HepG2 (cell line): ENCODE data around the gene ABCG2. TPM values are rescaled to one million over a fixed set of nuclear protein-coding genes. Genes with fewer than 3 reads are reported as not detected.

Experiments used
- ATAC-seq: fragments of 200-7000 bp; cut with Tn5 transposase; 3 replicates; pipeline ENCODE4 v1.9.1; 2020; ENCODE audit warnings: mild to moderate bottlenecking, moderate library complexity
- BruUV-seq: library from RNA; stranded (reverse); fragments of 400-500 nt; replicated peaks from 2 replicates; lab custom pipeline; 2021; lab: Mats Ljungman, UMichigan
- CTCF ChIA-PET: fragments of 300-600 bp; formaldehyde crosslinking; extraction: SDS; loops from one replicate; lab custom pipeline; 2021; ENCODE audit warnings: low total read pairs, inconsistent platforms, low intra/inter-chr PET ratio; lab: Yijun Ruan, JAX
- POLR2A ChIA-PET: fragments of 350-600 bp; sonication (Branson Sonifier 250); formaldehyde crosslinking; loops from one replicate; lab custom pipeline; 2020; ENCODE audit warnings: antibody characterized with exemption, inconsistent platforms; lab: Yijun Ruan, JAX
- DNase-seq: peaks from one replicate; pipeline ENCODE4 v3.0.0-alpha.2; 2015; ENCODE audit warnings: low spot score
- FAIRE-seq: peaks from 3 replicates; lab custom pipeline; 2011; peaks lifted over from hg19 to GRCh38; lab: Jason Lieb, UNC
- H2AFZ ChIP-seq: one replicate; pipeline ENCODE4 v1.6.1; 2011; ENCODE audit warnings: low read length, inconsistent platforms
- H3K27ac ChIP-seq: fragments of 300-600 bp; 3 replicates; pipeline ENCODE4 v1.8.0; 2011; ENCODE audit warnings: mixed run types, mild to moderate bottlenecking, mixed read lengths, low read length, inconsistent platforms; ENCODE audit not compliant: insufficient read depth; ENCODE audit errors: extremely low read length
- H3K27me3 ChIP-seq, 2 experiments: fragments of 200-600 bp in 1 of 2; 2 replicates in 1 of 2; 3 replicates in 1 of 2; pipeline versions ENCODE4 v1.6.0 to v1.8.0; 2011; ENCODE audit warnings: low read length in 2 of 2, mild to moderate bottlenecking in 2 of 2, moderate library complexity in 2 of 2, inconsistent platforms in 1 of 2; ENCODE audit not compliant: insufficient read depth in 2 of 2, control insufficient read depth in 1 of 2
- H3K36me3 ChIP-seq, 2 experiments: fragments of 200-600 bp in 1 of 2; replicated peaks in 1 of 2; 2 replicates in 1 of 2; 3 replicates in 1 of 2; pipeline versions ENCODE4 v1.5.1 to v1.8.0; 2011; ENCODE audit warnings: low read length in 2 of 2, inconsistent platforms in 1 of 2; ENCODE audit not compliant: insufficient read depth in 2 of 2, control insufficient read depth in 1 of 2
- H3K4me1 ChIP-seq: 2 replicates; pipeline ENCODE4 v1.5.1; 2012; ENCODE audit warnings: low read length, inconsistent platforms; ENCODE audit not compliant: insufficient read depth
- H3K4me2 ChIP-seq: 2 replicates; pipeline ENCODE4 v1.6.0; 2011; ENCODE audit warnings: low read depth, low read length, inconsistent platforms
- H3K4me3 ChIP-seq, 3 experiments: fragments of 200-600 bp in 1 of 3; sonication (generic), shearing (Covaris generic) in 1 of 3; replicated peaks in 1 of 3; 2 replicates each; pipeline ENCODE4 v1.5.1; 2011 to 2016; ENCODE audit warnings: low read length in 3 of 3, inconsistent platforms in 2 of 3, low read depth in 2 of 3, mild to moderate bottlenecking in 2 of 3, control low read depth in 1 of 3, mixed read lengths in 1 of 3; ENCODE audit not compliant: insufficient read depth in 1 of 3
- H3K79me2 ChIP-seq: one replicate; pipeline ENCODE4 v1.6.1; 2011; ENCODE audit warnings: low read length, inconsistent platforms; ENCODE audit not compliant: insufficient read depth
- H3K9ac ChIP-seq: 2 replicates; pipeline ENCODE4 v1.6.0; 2011; ENCODE audit warnings: mild to moderate bottlenecking, low read depth, low read length, inconsistent platforms; ENCODE audit not compliant: insufficient read depth
- H3K9me3 ChIP-seq: 2 replicates; pipeline ENCODE4 v1.5.1; 2012; ENCODE audit warnings: mild to moderate bottlenecking, low read length
- H4K20me1 ChIP-seq: 2 replicates; pipeline ENCODE4 v1.6.0; 2011; ENCODE audit warnings: inconsistent platforms, mild to moderate bottlenecking, low read length, moderate library complexity; ENCODE audit not compliant: insufficient read depth
- AHR ChIP-seq: IDR thresholded peaks from 2 replicates; pipeline ENCODE4 v1.6.1; 2018; ENCODE audit warnings: missing genetic modification reagents, missing compliant biosample characterization
- BATF2 ChIP-seq: sonication (generic); formaldehyde crosslinking; IDR thresholded peaks from 2 replicates; pipeline ENCODE4 v1.8.0; 2022; ENCODE audit warnings: mild to moderate bottlenecking, missing genetic modification reagents, moderate library complexity
- CSRNP2 ChIP-seq: sonication (generic); formaldehyde crosslinking; conservative IDR thresholded peaks from 2 replicates; pipeline ENCODE4 v1.8.0; 2022; ENCODE audit warnings: low read depth, missing genetic modification reagents
- DDIT3 ChIP-seq: sonication (generic); formaldehyde crosslinking; IDR thresholded peaks from 2 replicates; pipeline ENCODE4 v1.4.0; 2020; ENCODE audit warnings: mild to moderate bottlenecking, missing genetic modification reagents
- DNMT1 ChIP-seq: sonication (generic); formaldehyde crosslinking; IDR thresholded peaks from 2 replicates; pipeline ENCODE4 v1.5.1; 2020; ENCODE audit warnings: mild to moderate bottlenecking, missing genetic modification reagents
- EHMT2 ChIP-seq: fragments of 200-600 bp; sonication (generic); IDR thresholded peaks from 2 replicates; pipeline ENCODE4 v1.7.0; 2017; ENCODE audit warnings: antibody characterized with exemption, low read depth, low read length, borderline replicate concordance
- KLF13 ChIP-seq: sonication (generic); formaldehyde crosslinking; IDR thresholded peaks from 2 replicates; pipeline ENCODE4 v1.4.0; 2020; ENCODE audit warnings: mild to moderate bottlenecking, missing genetic modification reagents
- MAFF ChIP-seq: IDR thresholded peaks from 2 replicates; pipeline ENCODE4 v1.6.1; 2011; ENCODE audit warnings: low read depth, low read length, improper control_type of control experiment
- NR2F6 ChIP-seq, 2 experiments: IDR thresholded peaks; 2 replicates each; pipeline ENCODE4 v1.6.1; 2016; ENCODE audit warnings: antibody characterized with exemption in 1 of 2, mild to moderate bottlenecking in 1 of 2
- PATZ1 ChIP-seq: sonication (generic); formaldehyde crosslinking; IDR thresholded peaks from 2 replicates; pipeline ENCODE4 v1.4.0; 2020; ENCODE audit warnings: missing genetic modification reagents
- SMYD3 ChIP-seq: sonication (generic); formaldehyde crosslinking; IDR thresholded peaks from 2 replicates; pipeline ENCODE4 v1.8.1; 2023; ENCODE audit warnings: mild to moderate bottlenecking, missing genetic modification reagents
- SRY ChIP-seq: sonication (generic); formaldehyde crosslinking; IDR thresholded peaks from 2 replicates; pipeline ENCODE4 v1.8.0; 2022; ENCODE audit warnings: mild to moderate bottlenecking, missing genetic modification reagents
- TBX2 ChIP-seq: sonication (generic); formaldehyde crosslinking; IDR thresholded peaks from 2 replicates; pipeline ENCODE4 v1.5.0; 2020; ENCODE audit warnings: missing genetic modification reagents, mild to moderate bottlenecking, borderline replicate concordance
- UBTF ChIP-seq: sonication (generic); formaldehyde crosslinking; IDR thresholded peaks from 2 replicates; pipeline ENCODE4 v1.4.0; 2020; ENCODE audit warnings: mild to moderate bottlenecking, missing genetic modification reagents
- ZBTB21 ChIP-seq: sonication (generic); formaldehyde crosslinking; IDR thresholded peaks from 2 replicates; pipeline ENCODE4 v1.4.0; 2020; ENCODE audit warnings: missing genetic modification reagents
- ZBTB25 ChIP-seq: IDR thresholded peaks from 2 replicates; pipeline ENCODE4 v1.6.1; 2018; ENCODE audit warnings: missing genetic modification reagents
- ZFP36 ChIP-seq: fragments of 150-350 bp; IDR thresholded peaks from 2 replicates; pipeline ENCODE4 v1.6.1; 2018; ENCODE audit warnings: borderline replicate concordance, low read length, low read depth; ENCODE audit not compliant: partially characterized antibody
- ZNF556 ChIP-seq: sonication (generic); formaldehyde crosslinking; IDR thresholded peaks from 2 replicates; pipeline ENCODE4 v1.4.0; 2020; ENCODE audit warnings: mild to moderate bottlenecking, missing genetic modification reagents, borderline replicate concordance
- in situ Hi-C: cut with HindIII; loops from 2 replicates; pipeline ENCODE4 v1.10.0; 2017; ENCODE audit warnings: low pct_unique_long_range_greater_than_20kb; ENCODE audit not compliant: extremely low pct_ligation_motif_present
- intact Hi-C: fragments of 100-400 bp; cut with micrococcal nuclease; formaldehyde crosslinking; loops from one replicate; pipeline ENCODE4 v1.10.0; 2022; ENCODE audit not compliant: unreplicated experiment
- polyA plus RNA-seq, 8 experiments: library from polyadenylated mRNA; depleted of rRNA in 3 of 8; stranded (reverse) in 7 of 8; unstranded in 1 of 8; fragments of >200 nt; fragmentation: Illumina TruSeq in 4 of 8; extraction: Trizol in 4 of 8; gene quantifications; 2 replicates each; pipeline versions ENCODE4 v1.2.1 to v1.2.3, GENCODE V29; 2011 to 2016; ENCODE audit warnings: low read depth in 4 of 8, missing spikeins in 1 of 8, mixed read lengths in 1 of 8; ENCODE audit not compliant: insufficient read depth in 1 of 8
- total RNA-seq, 5 experiments: library from RNA; depleted of rRNA; stranded (reverse); fragments of >200 nt; fragmentation: Illumina TruSeq; extraction: Trizol; gene quantifications; 2 replicates each; pipeline ENCODE4 v1.2.3, GENCODE V29; 2016; ENCODE audit warnings: low read depth in 1 of 5

ABCG2 gene
- total and polyA plus RNA-seq, 2 of the 13 experiments (the other 11 are each of a cell fraction or from before 2014, with no cell fraction given): 10.0 to 15.7 TPM

- H3K4me3 ChIP-seq: no peak overlapping the region
- no peak for ATAC-seq
- TF ChIP-seq PATZ1 (CRISPR knock-in tag): no peak
- no peak for TF ChIP-seq ZBTB21 (CRISPR knock-in tag)
- TF ChIP-seq SRY (CRISPR knock-in tag): no peak
- TF ChIP-seq CSRNP2 (CRISPR knock-in tag): no peak
- no peak for TF ChIP-seq ZBTB25
- TF ChIP-seq MAFF: no peak
- TF ChIP-seq UBTF (CRISPR knock-in tag): no peak
- no peak for TF ChIP-seq AHR (CRISPR knock-in tag)
- no peak for TF ChIP-seq SMYD3 (CRISPR knock-in tag)
- TF ChIP-seq TBX2: no peak
- no peak for TF ChIP-seq KLF13
- TF ChIP-seq DNMT1: no peak
- no peak for TF ChIP-seq EHMT2
- no peak for TF ChIP-seq ZNF556
- no peak for TF ChIP-seq ZFP36
- TF ChIP-seq NR2F6 (IDR thresholded peaks at IDR 0.05): no peak
- no peak for TF ChIP-seq NR2F6 (CRISPR knock-in tag; IDR thresholded peaks at IDR 0.05)
- no peak for TF ChIP-seq BATF2 (CRISPR knock-in tag)
- TF ChIP-seq DDIT3 (CRISPR knock-in tag): no peak
- ChIA-PET CTCF (no interaction called here), POLR2A (no interaction called here)
- H2AFZ ChIP-seq: no peak overlapping the region
- H3K9me3 ChIP-seq: no peaks in the 10 kb centered on the region
- FAIRE-seq: no peak
- no peaks in the 10 kb centered on the region for H3K27me3 ChIP-seq
- H3K9ac ChIP-seq: no peak overlapping the region
- no peak overlapping the region for H3K4me2 ChIP-seq
- no TSS peak for BruUV-seq
- peaks cover 17% of the 10 kb centered on the region for H3K4me1 ChIP-seq
- H3K36me3 ChIP-seq: no peaks in the 10 kb centered on the region
- no peaks in the 10 kb centered on the region for H4K20me1 ChIP-seq
- in situ Hi-C loops: no loop called here
- H3K27ac ChIP-seq: no peak overlapping the region
- H3K79me2 ChIP-seq: no peaks in the 10 kb centered on the region
- intact Hi-C loops: no loop called here
- no peak for DNase-seq
These were observed 67.5 kb downstream of the ABCG2 start for GRCh38 chr4:88090898-88091297.
